PC-3 (cell line): ENCODE data around the gene NTRK1. TPM values are rescaled to one million over a fixed set of nuclear protein-coding genes. Genes with fewer than 3 reads are reported as not detected.

Experiments used
- ATAC-seq: fragments of 200-7000 bp; cut with Tn5 transposase; 2 replicates; pipeline ENCODE4 v1.9.1; 2020; ENCODE audit warnings: mild to moderate bottlenecking, moderate library complexity
- BruUV-seq: library from RNA; stranded (reverse); fragments of 400-500 nt; replicated peaks from 2 replicates; lab custom pipeline; 2021; lab: Mats Ljungman, UMichigan
- CTCF ChIA-PET: fragments of 300-600 bp; sonication (Branson Sonifier 250); formaldehyde crosslinking; loops from one replicate; lab custom pipeline; 2022; ENCODE audit warnings: antibody characterized with exemption; lab: Charles Lee
- POLR2A ChIA-PET: fragments of 300-600 bp; sonication (Branson Sonifier 250); formaldehyde crosslinking; loops from one replicate; lab custom pipeline; 2022; ENCODE audit warnings: antibody characterized with exemption; ENCODE audit not compliant: unreplicated experiment; lab: Charles Lee
- DNase-seq: peaks from one replicate; pipeline ENCODE4 v3.0.0-alpha.2; 2015
- H2AFZ ChIP-seq: fragments of 300-600 bp; sonication (generic); 2 replicates; pipeline ENCODE4 v1.6.0; 2016; ENCODE audit warnings: antibody characterized with exemption, low read length
- H3F3A ChIP-seq: fragments of 300-600 bp; sonication (generic); one replicate; pipeline ENCODE4 v1.6.0; 2017; ENCODE audit warnings: antibody characterized with exemption, low read length, control low read depth, mild to moderate bottlenecking; ENCODE audit not compliant: unreplicated experiment
- H3K27ac ChIP-seq: fragments of 300-600 bp; sonication (generic); 2 replicates; pipeline ENCODE4 v1.5.1; 2016; ENCODE audit warnings: mild to moderate bottlenecking, low read length
- H3K27me3 ChIP-seq: fragments of 300-600 bp; sonication (generic); 2 replicates; pipeline ENCODE4 v1.6.1; 2016; ENCODE audit warnings: low read length, mixed read lengths
- H3K36me3 ChIP-seq: fragments of 300-600 bp; sonication (generic); 2 replicates; pipeline ENCODE4 v1.6.1; 2016; ENCODE audit warnings: low read depth, mixed run types, low read length, mixed read lengths
- H3K4me1 ChIP-seq: fragments of 300-600 bp; sonication (generic); 2 replicates; pipeline ENCODE4 v1.5.1; 2016; ENCODE audit warnings: low read length; ENCODE audit not compliant: insufficient read depth
- H3K4me2 ChIP-seq: fragments of 300-600 bp; sonication (generic); 2 replicates; pipeline ENCODE4 v1.6.0; 2016; ENCODE audit warnings: low read length
- H3K4me3 ChIP-seq: fragments of 300-600 bp; sonication (generic); 2 replicates; pipeline ENCODE4 v1.5.1; 2016; ENCODE audit warnings: mild to moderate bottlenecking, low read length, mixed read lengths
- H3K79me2 ChIP-seq: fragments of 300-600 bp; sonication (generic); 2 replicates; pipeline ENCODE4 v1.6.1; 2017; ENCODE audit warnings: low read length, mixed read lengths
- H3K9ac ChIP-seq: fragments of 300-600 bp; sonication (generic); 2 replicates; pipeline ENCODE4 v1.6.0; 2016; ENCODE audit warnings: mild to moderate bottlenecking, low read length
- H3K9me2 ChIP-seq: fragments of 300-600 bp; sonication (generic); replicated peaks from 2 replicates; pipeline ENCODE4 v1.6.1; 2016; ENCODE audit warnings: mixed run types, low read length, mixed read lengths
- H3K9me3 ChIP-seq: fragments of 300-600 bp; sonication (generic); 2 replicates; pipeline ENCODE4 v1.6.1; 2016; ENCODE audit warnings: low read length, mixed read lengths
- H4K20me1 ChIP-seq: fragments of 300-600 bp; sonication (generic); 2 replicates; pipeline ENCODE4 v1.6.1; 2016; ENCODE audit warnings: low read length, mixed read lengths
- CTCF ChIP-seq: fragments of 300-600 bp; sonication (generic); conservative IDR thresholded peaks from 2 replicates; pipeline ENCODE4 v1.5.1; 2017; ENCODE audit warnings: antibody characterized with exemption, low read depth, mild to moderate bottlenecking, low read length
- EZH2 ChIP-seq: fragments of 300-600 bp; sonication (generic); IDR thresholded peaks from one replicate; pipeline ENCODE4 v1.6.1; 2017; ENCODE audit warnings: antibody characterized with exemption, mild to moderate bottlenecking, low read length; ENCODE audit not compliant: unreplicated experiment
- EZH2phosphoT487 ChIP-seq: fragments of 300-600 bp; sonication (generic); IDR thresholded peaks from 2 replicates; pipeline ENCODE4 v1.6.1; 2018; ENCODE audit warnings: mild to moderate bottlenecking, antibody characterized with exemption, low read length, borderline replicate concordance
- intact Hi-C: fragments of 100-400 bp; cut with micrococcal nuclease; formaldehyde crosslinking; loops from 2 replicates; pipeline ENCODE4 v1.9.0; 2023
- total RNA-seq: library from RNA; depleted of rRNA; stranded (reverse); fragments of >200 nt; gene quantifications from 2 replicates; pipeline ENCODE4 v1.2.3, GENCODE V29; 2014

NTRK1 gene
- total RNA-seq, 1 experiment from 2014 or later: 0.15 TPM

GRCh38 chr1:156897078-156897825, 36.6 kb downstream of the NTRK1 start:
- Histone ChIP-seq H3K4me1 (peaks cover 34% of the 10 kb centered on the region), H3K9ac (peak overlapping the region; percentile 25; the same call in 1 of the 2 replicates), H4K20me1 (no peaks in the 10 kb centered on the region), H3K9me2 (no peaks in the 10 kb centered on the region), H3K27ac (peak overlapping the region; percentile 81), H3K27me3 (no peaks in the 10 kb centered on the region), H2AFZ (peak overlapping the region; percentile 27; the same call in 1 of the 2 replicates), H3K79me2 (no peaks in the 10 kb centered on the region), H3K36me3 (no peaks in the 10 kb centered on the region), H3F3A (peaks cover 10% of the 10 kb centered on the region), H3K4me2 (peak overlapping the region; percentile 89), H3K9me3 (no peaks in the 10 kb centered on the region), H3K4me3 (peak overlapping the region; percentile 57)
- peak; percentile 74 for DNase-seq
- no TSS peak for BruUV-seq
- ChIA-PET POLR2A (no interaction called here), CTCF (interaction anchor here (1.4 kb wide), 1 partner anchor 31 kb away, joined by 17 read pairs; no protein-coding TSS in a partner anchor)
- TF ChIP-seq EZH2: no peak
- TF ChIP-seq EZH2phosphoT487: no peak
- no peak for TF ChIP-seq CTCF
- peak; percentile 57 for ATAC-seq
- intact Hi-C loops: no loop called here

- Histone ChIP-seq H3K4me1 (peaks cover 34% of the 10 kb centered on the region), H3K4me2 (peak overlapping the region; percentile 89), H3K4me3 (no peak overlapping the region), H3F3A (peaks cover 10% of the 10 kb centered on the region), H3K9ac (peak overlapping the region; percentile 25; the same call in 1 of the 2 replicates), H4K20me1 (no peaks in the 10 kb centered on the region), H3K36me3 (no peaks in the 10 kb centered on the region), H3K9me3 (no peaks in the 10 kb centered on the region), H3K79me2 (no peaks in the 10 kb centered on the region), H3K9me2 (no peaks in the 10 kb centered on the region), H3K27ac (peak overlapping the region; percentile 81), H2AFZ (peak overlapping the region; percentile 44; the same call in 1 of the 2 replicates), H3K27me3 (no peaks in the 10 kb centered on the region)
- ChIA-PET POLR2A (interaction anchor here (0.5 kb wide), 1 partner anchor 142 kb away, joined by 4 read pairs; no protein-coding TSS in a partner anchor), CTCF (no interaction called here)
- intact Hi-C loops: no loop called here
- peak; percentile 47 for DNase-seq
- peak; percentile 30 for ATAC-seq
- BruUV-seq: no TSS peak
- TF ChIP-seq EZH2 (no peak), EZH2phosphoT487 (no peak), CTCF (no peak)
These were observed 37.5 kb downstream of the NTRK1 start for GRCh38 chr1:156898161-156898566.
